Activated CD4-positive, alpha-beta T cell treated with anti-CD3 and anti-CD28 coated beads for 24 hours (primary cell): ENCODE data around the gene ANKAR.
"Not testable (repeated sequence)": the region's sequence is repeated elsewhere in the genome, so short reads cannot be mapped to it uniquely, and the experiment has no call there.

Source experiments
- DNase-seq, 2 donors: peaks; one replicate each; pipeline ENCODE4 v3.0.0-alpha.2; 2020; ENCODE audit warnings: low read depth in 2 of 2

Gene ANKAR

GRCh38 chr2:189659734-189660133 is 14.7 kb upstream of the ANKAR start:
- no peak for DNase-seq

- DNase-seq: no peak
Measured at GRCh38 chr2:189660803-189661147, 13.7 kb upstream of the ANKAR start.

GRCh38 chr2:189661148-189661956 is 13.1 kb upstream of the ANKAR start, which contains the start of gene ASNSD1:
Gene ASNSD1, plus strand, starts transcription at chr2:189661459. Its CDS starts 4,674 bp downstream, at chr2:189666133.
- peak; percentile 97 for DNase-seq

GRCh38 chr2:189661957-189662321 is 12.5 kb upstream of the ANKAR start:
- no peak for DNase-seq

- no peak for DNase-seq
Measured at GRCh38 chr2:189662669-189663226, 11.7 kb upstream of the ANKAR start.

- not testable (repeated sequence) for DNase-seq
Measured at GRCh38 chr2:189663319-189663718, 11.2 kb upstream of the ANKAR start.

- DNase-seq: no peak
Measured at GRCh38 chr2:189669913-189670312, 4.6 kb upstream of the ANKAR start.

- no peak for DNase-seq
Measured at GRCh38 chr2:189673661-189674373, 653 bp upstream of the ANKAR start.

- no peak for DNase-seq
Measured at GRCh38 chr2:189676471-189676870, 2.0 kb downstream of the ANKAR start.

GRCh38 chr2:189679226-189679625 is 4.8 kb downstream of the ANKAR start:
- no peak for DNase-seq

- DNase-seq: no peak
Measured at GRCh38 chr2:189681203-189681602, 6.7 kb downstream of the ANKAR start.

GRCh38 chr2:189681903-189682302 is 7.4 kb downstream of the ANKAR start:
- DNase-seq: no peak

GRCh38 chr2:189683348-189683747 is 8.9 kb downstream of the ANKAR start:
- DNase-seq: no peak

GRCh38 chr2:189684811-189685210 is 10.3 kb downstream of the ANKAR start:
- DNase-seq: no peak

- no peak for DNase-seq
Measured at GRCh38 chr2:189685540-189686229, 11.2 kb downstream of the ANKAR start.

- DNase-seq: not testable (repeated sequence)
Measured at GRCh38 chr2:189687796-189688195, 13.3 kb downstream of the ANKAR start.

GRCh38 chr2:189696223-189696622 is 21.8 kb downstream of the ANKAR start:
- DNase-seq: no peak

- no peak for DNase-seq
Measured at GRCh38 chr2:189698020-189698887, 23.8 kb downstream of the ANKAR start.

GRCh38 chr2:189700681-189701080 is 26.2 kb downstream of the ANKAR start:
- no peak for DNase-seq

GRCh38 chr2:189702071-189702470 is 27.6 kb downstream of the ANKAR start:
- DNase-seq: no peak

- DNase-seq: no peak
Measured at GRCh38 chr2:189709501-189710221, 35.2 kb downstream of the ANKAR start.
